ENCODE data around the gene LMCD1.
A peak's percentile ranks its signal among the peaks of the same experiment; 100 is the strongest.

The LMCD1 gene

GRCh38 chr3:8567784-8568575 lies 66.4 kb downstream of the LMCD1 start:
- TF ChIP-seq CTCF (conservative IDR thresholded peaks at IDR 0.05; ENCODE audit: low read depth, low read length) = no peak
- no peak for DNase-seq (ENCODE audit: low read depth)
- no peak overlapping the region for H3K4me3 ChIP-seq (ENCODE audit: low read depth, low read length)

GRCh38 chr3:8571256-8571655 lies 69.6 kb downstream of the LMCD1 start:
- no peak for TF ChIP-seq CTCF (conservative IDR thresholded peaks at IDR 0.05; ENCODE audit: low read depth, low read length)
- no peak for DNase-seq (ENCODE audit: low read depth)
- H3K4me3 ChIP-seq (ENCODE audit: low read depth, low read length) = no peak overlapping the region

GRCh38 chr3:8573342-8573926 lies 71.8 kb downstream of the LMCD1 start:
- DNase-seq (ENCODE audit: low read depth) = peak; percentile 45
- no peak overlapping the region for H3K4me3 ChIP-seq (ENCODE audit: low read depth, low read length)
- TF ChIP-seq CTCF (conservative IDR thresholded peaks at IDR 0.05; ENCODE audit: low read depth, low read length) = no peak

- no peak for TF ChIP-seq CTCF (conservative IDR thresholded peaks at IDR 0.05; ENCODE audit: low read depth, low read length)
- DNase-seq (ENCODE audit: low read depth) = no peak
- no peak overlapping the region for H3K4me3 ChIP-seq (ENCODE audit: low read depth, low read length)
Measured at GRCh38 chr3:8574040-8574669, 72.5 kb downstream of the LMCD1 start.

- H3K4me3 ChIP-seq (ENCODE audit: low read depth, low read length) = no peak overlapping the region
- no peak for DNase-seq (ENCODE audit: low read depth)
- no peak for TF ChIP-seq CTCF (conservative IDR thresholded peaks at IDR 0.05; ENCODE audit: low read depth, low read length)
Measured at GRCh38 chr3:8574670-8575322, 73.2 kb downstream of the LMCD1 start.

- no peak overlapping the region for H3K4me3 ChIP-seq (ENCODE audit: low read depth, low read length)
- peak; percentile 71 for DNase-seq (ENCODE audit: low read depth)
Measured at GRCh38 chr3:8575364-8576104, 73.9 kb downstream of the LMCD1 start.

More at GRCh38 chr3:8575364-8576104, 73.9 kb downstream of the LMCD1 start:
- no peak for TF ChIP-seq CTCF (conservative IDR thresholded peaks at IDR 0.05; ENCODE audit: low read depth, low read length)
